ENCODE measurements around the gene MGST2.
"Not testable (repeated sequence)": the region's sequence is repeated elsewhere in the genome, so short reads cannot be mapped to it uniquely, and the experiment has no call there.

MGST2 gene

GRCh38 chr4:139630991-139631390 is 34.6 kb upstream of the MGST2 start:
- Histone ChIP-seq H3K4me3 (ENCODE audit: low read depth in 1 of 2, low read length in 1 of 2) (no peak overlapping the region), H3K27ac (no peak overlapping the region), H3K36me3 (no peaks in the 10 kb centered on the region), H3K4me1 (ENCODE audit: control insufficient read depth in 1 of 2, insufficient read depth in 1 of 2, low read depth in 1 of 2, low read length in 1 of 2) (no peaks in the 10 kb centered on the region), H3K9me3 (no peaks in the 10 kb centered on the region), H3K27me3 (no peaks in the 10 kb centered on the region)
- no peak for TF ChIP-seq CTCF (IDR thresholded peaks at IDR 0.05)

GRCh38 chr4:139631791-139632190 is 33.8 kb upstream of the MGST2 start:
- Histone ChIP-seq H3K27me3 (no peaks in the 10 kb centered on the region), H3K27ac (no peak overlapping the region)
- no peak for TF ChIP-seq CTCF (IDR thresholded peaks at IDR 0.05)

GRCh38 chr4:139632739-139633138 is 32.9 kb upstream of the MGST2 start:
- not testable (repeated sequence) for H3K4me1 ChIP-seq (ENCODE audit: control insufficient read depth in 1 of 2, insufficient read depth in 1 of 2, low read depth in 1 of 2, low read length in 1 of 2); H3K27me3 ChIP-seq; H3K4me3 ChIP-seq (ENCODE audit: low read depth in 1 of 2, low read length in 1 of 2); H3K36me3 ChIP-seq; H3K9me3 ChIP-seq; H3K27ac ChIP-seq

More at GRCh38 chr4:139631791-139632190, 33.8 kb upstream of the MGST2 start:
- Histone ChIP-seq H3K36me3 (no peaks in the 10 kb centered on the region), H3K4me1 (ENCODE audit: control insufficient read depth in 1 of 2, insufficient read depth in 1 of 2, low read depth in 1 of 2, low read length in 1 of 2) (no peaks in the 10 kb centered on the region), H3K4me3 (ENCODE audit: low read depth in 1 of 2, low read length in 1 of 2) (no peak overlapping the region), H3K9me3 (no peaks in the 10 kb centered on the region)

- H3K36me3 ChIP-seq: no peaks in the 10 kb centered on the region
- no peaks in the 10 kb centered on the region for H3K4me1 ChIP-seq (ENCODE audit: control insufficient read depth in 1 of 2, insufficient read depth in 1 of 2, low read depth in 1 of 2, low read length in 1 of 2)
- no peaks in the 10 kb centered on the region for H3K27me3 ChIP-seq
- H3K4me3 ChIP-seq (ENCODE audit: low read depth in 1 of 2, low read length in 1 of 2): no peak overlapping the region
- no peak for TF ChIP-seq CTCF (IDR thresholded peaks at IDR 0.05)
- no peak overlapping the region for H3K27ac ChIP-seq
- peaks cover 7% of the 10 kb centered on the region for H3K9me3 ChIP-seq
Measured at GRCh38 chr4:139633195-139633594, 32.4 kb upstream of the MGST2 start.

GRCh38 chr4:139633661-139634060 is 32.0 kb upstream of the MGST2 start:
- Histone ChIP-seq H3K36me3 (no peaks in the 10 kb centered on the region), H3K9me3 (peaks cover 10% of the 10 kb centered on the region), H3K4me1 (ENCODE audit: control insufficient read depth in 1 of 2, insufficient read depth in 1 of 2, low read depth in 1 of 2, low read length in 1 of 2) (no peaks in the 10 kb centered on the region), H3K27me3 (no peaks in the 10 kb centered on the region), H3K4me3 (ENCODE audit: low read depth in 1 of 2, low read length in 1 of 2) (no peak overlapping the region), H3K27ac (no peak overlapping the region)
- no peak for TF ChIP-seq CTCF (IDR thresholded peaks at IDR 0.05)

- no peak overlapping the region for H3K27ac ChIP-seq
- no peaks in the 10 kb centered on the region for H3K4me1 ChIP-seq (ENCODE audit: control insufficient read depth in 1 of 2, insufficient read depth in 1 of 2, low read depth in 1 of 2, low read length in 1 of 2)
- H3K9me3 ChIP-seq: peaks cover 10% of the 10 kb centered on the region
- H3K36me3 ChIP-seq: no peaks in the 10 kb centered on the region
- H3K27me3 ChIP-seq: no peaks in the 10 kb centered on the region
- no peak for TF ChIP-seq CTCF (IDR thresholded peaks at IDR 0.05)
- no peak overlapping the region for H3K4me3 ChIP-seq (ENCODE audit: low read depth in 1 of 2, low read length in 1 of 2)
Measured at GRCh38 chr4:139635966-139636365, 29.7 kb upstream of the MGST2 start.

GRCh38 chr4:139638306-139638705 is 27.3 kb upstream of the MGST2 start:
- not testable (repeated sequence) for H3K27ac ChIP-seq; H3K36me3 ChIP-seq; H3K9me3 ChIP-seq; H3K4me1 ChIP-seq (ENCODE audit: control insufficient read depth in 1 of 2, insufficient read depth in 1 of 2, low read depth in 1 of 2, low read length in 1 of 2); H3K4me3 ChIP-seq (ENCODE audit: low read depth in 1 of 2, low read length in 1 of 2); H3K27me3 ChIP-seq

All from neutrophil (primary cell).